AG04450 (cell line): ENCODE results near the gene TBX10. TPM values are rescaled to one million over a fixed set of nuclear protein-coding genes. Genes with fewer than 3 reads are reported as not detected.

Source experiments
- CTCF ChIA-PET: fragments of 300-600, 350-600 bp; formaldehyde crosslinking; extraction: SDS; loops from one replicate; lab custom pipeline; 2022; ENCODE audit warnings: antibody characterized with exemption, inconsistent platforms; lab: Charles Lee
- POLR2A ChIA-PET: fragments of 350-600 bp; formaldehyde crosslinking; extraction: SDS; loops from one replicate; lab custom pipeline; 2021; ENCODE audit warnings: antibody characterized with exemption, inconsistent platforms; lab: Yijun Ruan, JAX
- DNase-seq: peaks from one replicate; pipeline ENCODE4 v3.0.0-alpha.2; 2011; ENCODE audit warnings: low read depth, low spot score
- H3K27ac ChIP-seq: one replicate; pipeline ENCODE4 v1.5.1; 2012; ENCODE audit warnings: low read depth, low read length, control low read depth
- H3K27me3 ChIP-seq: one replicate; pipeline ENCODE4 v1.6.0; 2012; ENCODE audit warnings: low read length; ENCODE audit not compliant: control insufficient read depth, insufficient read depth
- H3K4me3 ChIP-seq: 2 replicates; pipeline ENCODE4 v1.5.1; 2011; ENCODE audit warnings: mild to moderate bottlenecking, low read depth, low read length, control low read depth
- H3K9me3 ChIP-seq: 2 replicates; pipeline ENCODE4 v1.5.1; 2012; ENCODE audit warnings: low read length; ENCODE audit not compliant: control insufficient read depth, insufficient read depth
- polyA plus RNA-seq: library from polyadenylated mRNA; depleted of rRNA; stranded (reverse); fragments of >200 nt; gene quantifications from 2 replicates; pipeline ENCODE4 v1.2.3, GENCODE V29; 2011
- TF ChIP-seq, protein P1 (sequence below): IDR thresholded peaks from 2 replicates; pipeline ENCODE4 v1.5.1; 2011; ENCODE audit warnings: low read depth, low read length, control low read depth, inconsistent platforms

Gene TBX10
- polyA plus RNA-seq, 1 experiment = not detected

DNA sequence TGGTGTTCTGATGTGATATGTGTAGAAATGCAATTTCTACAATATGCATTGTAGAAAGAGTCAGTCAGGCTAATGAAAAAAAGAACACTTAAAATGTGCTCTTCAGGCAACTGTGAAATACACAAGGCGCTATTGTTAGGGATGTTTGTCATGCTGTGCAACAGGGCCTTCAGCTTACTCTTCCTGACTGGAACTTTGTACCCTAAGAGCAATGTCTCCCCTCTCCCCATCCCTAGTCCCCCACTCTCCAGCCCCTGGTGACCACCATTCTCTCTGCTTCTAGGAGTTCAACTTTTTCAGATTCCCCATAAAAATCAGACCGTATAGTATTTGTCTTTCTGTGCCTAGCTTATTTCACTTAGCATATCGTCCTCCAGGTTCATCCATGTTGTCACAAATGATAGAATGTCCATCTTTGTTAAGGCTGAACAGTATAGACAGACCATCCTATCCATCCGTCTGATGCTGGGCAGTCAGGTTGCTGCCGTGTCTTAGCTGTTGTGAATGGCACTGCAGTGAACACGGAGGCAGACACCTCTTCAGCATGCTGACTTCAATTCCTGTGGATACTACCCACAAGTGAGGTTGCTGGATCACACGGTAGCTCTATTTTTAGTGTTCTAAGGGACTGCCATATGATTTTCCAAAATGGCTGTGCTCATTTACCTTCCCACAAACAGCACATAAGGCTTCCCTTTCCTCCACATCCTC is 22.2 kb downstream of the TBX10 start:
- CTCF ChIA-PET = interaction anchor here (6.6 kb wide), 1 partner anchor 12 kb away, joined by 44 read pairs; the partner anchor contains the start of gene NUDT8
- Histone ChIP-seq H3K9me3 (no peaks in the 10 kb centered on the region; the same call in 1 of the 2 replicates), H3K27me3 (peaks cover 25% of the 10 kb centered on the region), H3K4me3 (no peak overlapping the region), H3K27ac (no peak overlapping the region)
- POLR2A ChIA-PET = no interaction called here
- TF ChIP-seq, protein P1, sequence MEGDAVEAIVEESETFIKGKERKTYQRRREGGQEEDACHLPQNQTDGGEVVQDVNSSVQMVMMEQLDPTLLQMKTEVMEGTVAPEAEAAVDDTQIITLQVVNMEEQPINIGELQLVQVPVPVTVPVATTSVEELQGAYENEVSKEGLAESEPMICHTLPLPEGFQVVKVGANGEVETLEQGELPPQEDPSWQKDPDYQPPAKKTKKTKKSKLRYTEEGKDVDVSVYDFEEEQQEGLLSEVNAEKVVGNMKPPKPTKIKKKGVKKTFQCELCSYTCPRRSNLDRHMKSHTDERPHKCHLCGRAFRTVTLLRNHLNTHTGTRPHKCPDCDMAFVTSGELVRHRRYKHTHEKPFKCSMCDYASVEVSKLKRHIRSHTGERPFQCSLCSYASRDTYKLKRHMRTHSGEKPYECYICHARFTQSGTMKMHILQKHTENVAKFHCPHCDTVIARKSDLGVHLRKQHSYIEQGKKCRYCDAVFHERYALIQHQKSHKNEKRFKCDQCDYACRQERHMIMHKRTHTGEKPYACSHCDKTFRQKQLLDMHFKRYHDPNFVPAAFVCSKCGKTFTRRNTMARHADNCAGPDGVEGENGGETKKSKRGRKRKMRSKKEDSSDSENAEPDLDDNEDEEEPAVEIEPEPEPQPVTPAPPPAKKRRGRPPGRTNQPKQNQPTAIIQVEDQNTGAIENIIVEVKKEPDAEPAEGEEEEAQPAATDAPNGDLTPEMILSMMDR = no peak
- DNase-seq = no peak

DNA sequence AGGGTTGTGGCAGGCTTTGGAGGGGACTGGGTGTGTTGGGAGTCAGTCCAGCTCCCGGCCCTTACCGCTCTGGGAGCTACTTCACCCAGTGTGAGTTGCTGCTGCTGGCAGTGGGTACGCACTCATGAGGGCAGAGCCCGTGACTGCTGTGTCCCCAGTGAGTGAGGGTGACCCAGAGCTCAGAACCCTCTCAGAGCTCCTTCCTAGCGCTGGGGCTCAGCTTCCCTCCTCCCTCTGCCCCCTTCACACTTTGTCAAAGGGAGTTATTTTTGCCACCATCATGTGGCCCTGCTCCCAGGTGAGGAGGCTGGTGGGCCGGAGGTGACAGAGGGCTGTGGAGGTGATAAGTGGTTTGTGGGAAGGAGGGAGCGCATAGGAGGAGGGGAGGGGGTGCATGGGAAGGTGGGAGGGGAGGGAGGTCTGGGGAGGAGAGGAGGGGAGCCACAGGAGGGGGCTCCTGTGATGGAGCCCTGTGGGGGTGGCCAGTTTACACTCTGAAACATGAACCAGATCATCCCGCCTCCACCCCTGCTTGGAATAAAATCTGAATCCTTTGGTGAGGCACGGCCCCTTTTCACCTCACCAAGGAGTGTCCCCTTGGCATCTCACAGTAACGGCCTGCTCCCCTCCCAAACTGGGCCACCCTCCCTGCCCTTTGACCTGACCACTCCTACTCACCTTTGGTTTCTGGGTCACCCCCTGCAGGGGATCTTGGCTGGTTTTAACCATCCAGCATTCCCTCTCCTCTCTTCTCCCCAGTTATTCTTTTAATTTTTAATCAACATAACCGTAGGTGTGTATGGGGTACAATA is 22.9 kb downstream of the TBX10 start:
- CTCF ChIA-PET = interaction anchor here (6.6 kb wide), 1 partner anchor 13 kb away, joined by 44 read pairs; the partner anchor contains the start of gene NUDT8
- H3K27ac ChIP-seq = no peak overlapping the region
- no peak for DNase-seq
- no peak overlapping the region for H3K4me3 ChIP-seq
- POLR2A ChIA-PET = interaction anchor here (0.6 kb wide), 1 partner anchor 17 kb away, joined by 3 read pairs; no protein-coding TSS in a partner anchor
- no peaks in the 10 kb centered on the region; the same call in 1 of the 2 replicates for H3K9me3 ChIP-seq
- H3K27me3 ChIP-seq = peaks cover 25% of the 10 kb centered on the region
- TF ChIP-seq, protein P1 = no peak

DNA sequence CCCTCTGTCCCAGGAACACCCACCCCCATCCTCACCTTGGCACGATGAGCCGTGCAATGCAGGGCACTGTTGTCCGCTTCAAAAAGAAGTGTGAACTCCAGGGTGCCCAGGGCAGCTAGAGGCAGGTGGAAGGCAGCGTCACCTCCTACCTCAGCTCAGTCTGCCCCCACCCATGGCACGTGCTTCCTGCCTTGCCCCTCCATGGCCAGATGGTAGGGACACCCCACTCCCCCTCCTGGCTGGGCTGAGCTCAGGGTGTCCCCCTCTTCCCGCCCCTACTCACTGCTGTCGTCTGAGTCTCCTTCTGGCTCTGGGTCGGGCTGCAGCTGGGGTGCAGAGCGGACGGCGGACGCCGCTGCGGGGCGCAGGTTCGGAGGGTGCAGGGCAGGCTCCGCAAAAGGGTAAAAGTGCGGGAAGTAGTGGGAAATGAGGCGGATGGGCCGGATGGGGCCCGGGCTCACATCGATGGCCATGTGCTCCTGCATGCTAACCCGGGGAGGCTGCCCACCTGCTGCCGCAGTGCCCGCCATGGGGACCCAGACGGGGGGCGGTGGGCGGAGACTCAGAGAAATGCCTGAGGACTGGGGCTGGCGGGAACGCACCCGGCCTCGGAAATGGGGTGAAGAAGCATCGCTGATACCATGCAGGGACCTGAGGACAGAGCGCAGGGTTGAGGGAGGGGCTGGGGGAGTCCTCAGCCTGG is 23.7 kb downstream of the TBX10 start:
- ChIA-PET POLR2A (no interaction called here), CTCF (interaction anchor here (6.6 kb wide), 1 partner anchor 13 kb away, joined by 44 read pairs; the partner anchor contains the start of gene NUDT8)
- Histone ChIP-seq H3K27ac (no peak overlapping the region), H3K9me3 (no peaks in the 10 kb centered on the region; the same call in 1 of the 2 replicates), H3K4me3 (no peak overlapping the region), H3K27me3 (peaks cover 25% of the 10 kb centered on the region)
- TF ChIP-seq, protein P1 = no peak
- DNase-seq = no peak

DNA sequence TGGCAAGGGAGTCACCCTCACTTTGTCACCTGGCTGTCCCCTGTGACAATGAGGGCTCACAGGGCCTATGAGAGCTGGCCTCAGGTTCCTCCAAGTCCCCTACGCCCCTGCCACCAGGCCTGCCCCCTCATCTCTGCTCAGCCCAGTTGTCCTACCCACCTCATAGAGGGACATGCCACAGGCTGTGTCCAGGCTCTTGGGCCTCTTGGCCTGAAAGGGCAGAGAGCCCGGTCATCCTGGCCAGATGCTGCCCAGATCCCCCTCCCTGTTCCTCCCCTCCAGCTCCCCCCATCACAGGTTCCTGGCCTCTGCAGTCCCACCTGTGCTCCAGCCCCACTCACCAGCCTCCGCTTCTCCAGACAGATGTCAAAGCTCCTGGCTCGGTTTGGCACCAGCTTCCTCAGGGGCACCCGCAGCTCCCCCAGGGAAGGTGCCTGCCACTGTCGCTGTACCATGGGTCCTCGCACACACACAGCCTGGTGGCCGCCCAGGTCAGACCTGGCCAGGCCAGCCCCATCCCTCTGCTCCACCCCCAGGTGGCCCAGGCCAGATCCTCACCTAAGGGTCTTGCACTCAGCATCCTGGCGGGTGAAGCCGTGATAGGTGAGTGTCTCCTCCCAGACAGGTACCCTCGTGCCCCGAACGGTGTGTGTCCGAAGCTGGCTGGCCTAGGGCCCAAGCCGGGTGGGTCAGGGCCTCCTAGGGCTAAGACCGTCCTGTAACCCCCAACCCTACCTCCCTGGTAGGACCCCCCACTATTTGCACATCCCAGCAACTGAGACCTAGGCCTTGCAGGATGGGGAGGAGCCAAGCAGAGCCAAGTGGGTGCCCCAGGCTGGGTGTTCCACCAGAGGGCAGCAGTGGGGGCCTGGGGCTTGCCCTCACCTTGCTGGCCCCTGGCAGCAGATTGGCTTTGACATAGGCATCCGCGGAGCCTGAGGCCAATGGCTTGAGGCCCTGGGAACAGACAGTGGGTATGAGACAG is 24.5 kb downstream of the TBX10 start:
- Histone ChIP-seq H3K27me3 (peaks cover 25% of the 10 kb centered on the region), H3K9me3 (no peaks in the 10 kb centered on the region; the same call in 1 of the 2 replicates), H3K27ac (no peak overlapping the region), H3K4me3 (no peak overlapping the region)
- no peak for DNase-seq
- TF ChIP-seq, protein P1 = peak; percentile 57
- POLR2A ChIA-PET = interaction anchor here (1.3 to 1.4 kb wide), 2 partner anchors 15 to 31 kb away, joined by 4 to 5 read pairs; partner anchors contain the start of genes GSTP1 and NUDT8
- CTCF ChIA-PET = interaction anchor here (0.8 to 6.6 kb wide), 6 partner anchors 9 to 44 kb away, joined by 3 to 44 read pairs (median 4); partner anchors contain the start of gene NUDT8
